ENCODE measurements around the gene PTBP3.
A peak's percentile ranks its signal among the peaks of the same experiment; 100 is the strongest.

Gene PTBP3

GRCh38 chr9:112179816-112180215 lies 153.6 kb downstream of the PTBP3 start:
- WGBS, result 88% methylated on average over 2 of the region's 4 CpGs
- Histone ChIP-seq H4K8ac (ENCODE audit: low read length) (no peak overlapping the region), H2BK120ac (ENCODE audit: low read depth, low read length) (no peak overlapping the region), H3K36me3 (ENCODE audit: control insufficient read depth in 1 of 2, insufficient read depth in 2 of 2, low read depth in 1 of 2, low read length in 2 of 2) (no peaks in the 10 kb centered on the region), H3K18ac (ENCODE audit: low read depth in 1 of 2, low read length in 2 of 2) (no peak overlapping the region), H3K27me3 (ENCODE audit: control insufficient read depth in 1 of 2, insufficient read depth in 1 of 2, low read length in 2 of 2) (no peaks in the 10 kb centered on the region), H3K9ac (ENCODE audit: low read length) (no peak overlapping the region), H3K4me3 (ENCODE audit: insufficient read depth in 1 of 2, low read depth in 1 of 2, low read length in 2 of 2) (no peak overlapping the region), H3K4me2 (ENCODE audit: low read length, poor library complexity, severe bottlenecking) (no peak overlapping the region), H3K14ac (ENCODE audit: low read length in 2 of 2) (no peak overlapping the region), H2BK12ac (ENCODE audit: low read length in 2 of 2) (no peak overlapping the region), H3K9me3 (ENCODE audit: control insufficient read depth, low read length) (no peaks in the 10 kb centered on the region), H3K27ac (ENCODE audit: low read length, poor library complexity, severe bottlenecking) (peak overlapping the region; percentile 32), H2AFZ (ENCODE audit: low read depth, low read length) (no peak overlapping the region), H3K4ac (ENCODE audit: low read depth in 1 of 2, low read length in 2 of 2) (no peak overlapping the region), H2BK15ac (ENCODE audit: low read depth, poor library complexity, severe bottlenecking) (no peak overlapping the region), H3K4me1 (ENCODE audit: control insufficient read depth, insufficient read depth, low read depth, low read length) (peaks cover 19% of the 10 kb centered on the region), H3K23ac (ENCODE audit: low read length in 2 of 2) (no peak overlapping the region), H3K79me1 (replicated peaks; ENCODE audit: low read length, poor library complexity, severe bottlenecking) (no peaks in the 10 kb centered on the region), H2AK5ac (ENCODE audit: low read length, severe bottlenecking) (peak overlapping the region; percentile 44), H2BK5ac (ENCODE audit: low read depth, low read length, poor library complexity, severe bottlenecking) (peak overlapping the region; percentile 24), H4K91ac (ENCODE audit: low read length) (no peak overlapping the region)
- DNase-seq, result no peak

- Histone ChIP-seq H3K4me2 (ENCODE audit: low read length, poor library complexity, severe bottlenecking) (peak overlapping the region; percentile 32), H3K9me3 (ENCODE audit: control insufficient read depth, low read length) (no peaks in the 10 kb centered on the region), H3K36me3 (ENCODE audit: control insufficient read depth in 1 of 2, insufficient read depth in 2 of 2, low read depth in 1 of 2, low read length in 2 of 2) (no peaks in the 10 kb centered on the region), H3K23ac (ENCODE audit: low read length in 2 of 2) (no peak overlapping the region), H3K4me3 (ENCODE audit: insufficient read depth in 1 of 2, low read depth in 1 of 2, low read length in 2 of 2) (no peak overlapping the region), H2BK12ac (ENCODE audit: low read length in 2 of 2) (no peak overlapping the region), H2BK5ac (ENCODE audit: low read depth, low read length, poor library complexity, severe bottlenecking) (no peak overlapping the region), H2BK15ac (ENCODE audit: low read depth, poor library complexity, severe bottlenecking) (no peak overlapping the region), H4K8ac (ENCODE audit: low read length) (no peak overlapping the region), H3K18ac (ENCODE audit: low read depth in 1 of 2, low read length in 2 of 2) (no peak overlapping the region), H3K27me3 (ENCODE audit: control insufficient read depth in 1 of 2, insufficient read depth in 1 of 2, low read length in 2 of 2) (no peaks in the 10 kb centered on the region), H3K4me1 (ENCODE audit: control insufficient read depth, insufficient read depth, low read depth, low read length) (peaks cover 28% of the 10 kb centered on the region), H2AFZ (ENCODE audit: low read depth, low read length) (no peak overlapping the region), H3K4ac (ENCODE audit: low read depth in 1 of 2, low read length in 2 of 2) (no peak overlapping the region), H3K9ac (ENCODE audit: low read length) (no peak overlapping the region), H2BK120ac (ENCODE audit: low read depth, low read length) (no peak overlapping the region), H2AK5ac (ENCODE audit: low read length, severe bottlenecking) (peak overlapping the region; percentile 50), H3K14ac (ENCODE audit: low read length in 2 of 2) (no peak overlapping the region), H3K79me1 (replicated peaks; ENCODE audit: low read length, poor library complexity, severe bottlenecking) (peaks cover 18% of the 10 kb centered on the region), H3K27ac (ENCODE audit: low read length, poor library complexity, severe bottlenecking) (peak overlapping the region; percentile 77), H4K91ac (ENCODE audit: low read length) (no peak overlapping the region)
- WGBS, result no CpG with 5 or more reads among the region's 5 CpGs
- DNase-seq, result peak; percentile 57
Observed at GRCh38 chr9:112176524-112176923, 156.9 kb downstream of the PTBP3 start.

- peak overlapping the region in 1 of 2 experiments; percentile 57 for H2BK12ac ChIP-seq (ENCODE audit: low read length in 2 of 2)
- H3K14ac ChIP-seq (ENCODE audit: low read length in 2 of 2), result no peak overlapping the region
- H3K9me3 ChIP-seq (ENCODE audit: control insufficient read depth, low read length), result no peaks in the 10 kb centered on the region
- H3K79me1 ChIP-seq (replicated peaks; ENCODE audit: low read length, poor library complexity, severe bottlenecking), result peaks cover 21% of the 10 kb centered on the region
- no peak overlapping the region for H2BK120ac ChIP-seq (ENCODE audit: low read depth, low read length)
- H3K18ac ChIP-seq (ENCODE audit: low read depth in 1 of 2, low read length in 2 of 2), result peak overlapping the region in 1 of 2 experiments; percentile 1
- no peak overlapping the region for H2BK5ac ChIP-seq (ENCODE audit: low read depth, low read length, poor library complexity, severe bottlenecking)
- peak overlapping the region; percentile 34 for H3K4me2 ChIP-seq (ENCODE audit: low read length, poor library complexity, severe bottlenecking)
- no peak overlapping the region for H3K9ac ChIP-seq (ENCODE audit: low read length)
- H2AFZ ChIP-seq (ENCODE audit: low read depth, low read length), result no peak overlapping the region
- H3K4me1 ChIP-seq (ENCODE audit: control insufficient read depth, insufficient read depth, low read depth, low read length), result peaks cover 25% of the 10 kb centered on the region
- DNase-seq, result no peak
- H3K36me3 ChIP-seq (ENCODE audit: control insufficient read depth in 1 of 2, insufficient read depth in 2 of 2, low read depth in 1 of 2, low read length in 2 of 2), result no peaks in the 10 kb centered on the region
- 58% methylated on average over 16 of the region's 17 CpGs for WGBS
- no peak overlapping the region for H3K4ac ChIP-seq (ENCODE audit: low read depth in 1 of 2, low read length in 2 of 2)
- no peak overlapping the region for H2AK5ac ChIP-seq (ENCODE audit: low read length, severe bottlenecking)
- H4K8ac ChIP-seq (ENCODE audit: low read length), result no peak overlapping the region
- H2BK15ac ChIP-seq (ENCODE audit: low read depth, poor library complexity, severe bottlenecking), result peak overlapping the region; percentile 76
- peak overlapping the region; percentile 72 for H4K91ac ChIP-seq (ENCODE audit: low read length)
- peak overlapping the region; percentile 18 for H3K27ac ChIP-seq (ENCODE audit: low read length, poor library complexity, severe bottlenecking)
- H3K23ac ChIP-seq (ENCODE audit: low read length in 2 of 2), result no peak overlapping the region
- H3K4me3 ChIP-seq (ENCODE audit: insufficient read depth in 1 of 2, low read depth in 1 of 2, low read length in 2 of 2), result peak overlapping the region; percentile 73 to 74
- H3K27me3 ChIP-seq (ENCODE audit: control insufficient read depth in 1 of 2, insufficient read depth in 1 of 2, low read length in 2 of 2), result no peaks in the 10 kb centered on the region
Observed at GRCh38 chr9:112175796-112176315, 157.6 kb downstream of the PTBP3 start.

- peak within 1 kb of the TSS; percentile 94 for H2BK120ac ChIP-seq (ENCODE audit: low read depth, low read length)
- H3K4me1 ChIP-seq (ENCODE audit: control insufficient read depth, insufficient read depth, low read depth, low read length), result peaks cover 27% of the 10 kb centered on the region
- DNase-seq, result peak; percentile 37
- peak within 1 kb of the TSS; percentile 72 for H4K91ac ChIP-seq (ENCODE audit: low read length)
- H3K79me1 ChIP-seq (replicated peaks; ENCODE audit: low read length, poor library complexity, severe bottlenecking), result peaks cover 22% of the 10 kb centered on the region
- peak within 1 kb of the TSS; percentile 100 for H2BK15ac ChIP-seq (ENCODE audit: low read depth, poor library complexity, severe bottlenecking)
- peak within 1 kb of the TSS; percentile 78 to 96 for H3K18ac ChIP-seq (ENCODE audit: low read depth in 1 of 2, low read length in 2 of 2)
- H3K23ac ChIP-seq (ENCODE audit: low read length in 2 of 2), result no peak within 1 kb of the TSS
- WGBS, result 2% methylated on average over 79 of the region's 88 CpGs
- peak within 1 kb of the TSS; percentile 61 for H3K9ac ChIP-seq (ENCODE audit: low read length)
- peak within 1 kb of the TSS; percentile 60 to 91 for H3K4ac ChIP-seq (ENCODE audit: low read depth in 1 of 2, low read length in 2 of 2)
- H2AK5ac ChIP-seq (ENCODE audit: low read length, severe bottlenecking), result peak within 1 kb of the TSS; percentile 76
- H3K36me3 ChIP-seq (ENCODE audit: control insufficient read depth in 1 of 2, insufficient read depth in 2 of 2, low read depth in 1 of 2, low read length in 2 of 2), result no peaks in the 10 kb centered on the region
- H3K14ac ChIP-seq (ENCODE audit: low read length in 2 of 2), result peak within 1 kb of the TSS in 1 of 2 experiments; percentile 35
- H3K4me3 ChIP-seq (ENCODE audit: insufficient read depth in 1 of 2, low read depth in 1 of 2, low read length in 2 of 2), result peak within 1 kb of the TSS; percentile 73 to 74
- H2BK12ac ChIP-seq (ENCODE audit: low read length in 2 of 2), result peak within 1 kb of the TSS; percentile 24 to 57
- H2BK5ac ChIP-seq (ENCODE audit: low read depth, low read length, poor library complexity, severe bottlenecking), result peak within 1 kb of the TSS; percentile 89
- H3K27me3 ChIP-seq (ENCODE audit: control insufficient read depth in 1 of 2, insufficient read depth in 1 of 2, low read length in 2 of 2), result no peaks in the 10 kb centered on the region
- H2AFZ ChIP-seq (ENCODE audit: low read depth, low read length), result peak within 1 kb of the TSS; percentile 57
- H3K9me3 ChIP-seq (ENCODE audit: control insufficient read depth, low read length), result no peaks in the 10 kb centered on the region
- peak within 1 kb of the TSS; percentile 80 for H4K8ac ChIP-seq (ENCODE audit: low read length)
- peak within 1 kb of the TSS; percentile 61 for H3K27ac ChIP-seq (ENCODE audit: low read length, poor library complexity, severe bottlenecking)
- H3K4me2 ChIP-seq (ENCODE audit: low read length, poor library complexity, severe bottlenecking), result peak within 1 kb of the TSS; percentile 34
Observed at GRCh38 chr9:112174965-112175795, 158.2 kb downstream of the PTBP3 start, which contains the start of gene SUSD1. Gene SUSD1, minus strand, starts transcription at chr9:112175297. Its CDS starts 62 bp downstream, at chr9:112175235.
